K562 (cell line): Measurements from ENCODE around the gene KRT222. TPM values are rescaled to one million over a fixed set of nuclear protein-coding genes. Genes with fewer than 3 reads are reported as not detected.

ENCODE experiments used
- ATAC-seq: fragments of 200-7000 bp; cut with Tn5 transposase; 3 replicates; pipeline ENCODE4 v1.9.1; 2020; ENCODE audit warnings: moderate library complexity
- BruUV-seq: library from RNA; stranded (reverse); fragments of 400-500 nt; replicated peaks from 2 replicates; lab custom pipeline; 2021; lab: Mats Ljungman, UMichigan
- CTCF ChIA-PET: fragments of 300-600 bp; formaldehyde crosslinking; extraction: SDS; loops from one replicate; lab custom pipeline; 2021; ENCODE audit warnings: low intra/inter-chr PET ratio; lab: Yijun Ruan, JAX
- POLR2A ChIA-PET: fragments of 300-600, 350-650 bp; sonication (Branson Sonifier 250); formaldehyde crosslinking; extraction: SDS; loops from one replicate; lab custom pipeline; 2021; ENCODE audit warnings: antibody characterized with exemption, inconsistent platforms; lab: Yijun Ruan, JAX
- DNase-seq, 4 experiments: peaks; one replicate each; pipeline versions ENCODE4 v3.0.0 to v3.0.0-alpha.2; 2011 to 2018; ENCODE audit warnings: low spot score in 3 of 4, mixed read lengths in 3 of 4; ENCODE audit errors: extremely low read depth in 1 of 4
- FAIRE-seq: peaks from 2 replicates; lab custom pipeline; 2011; peaks lifted over from hg19 to GRCh38; lab: Jason Lieb, UNC
- H2AFZ ChIP-seq: 2 replicates; pipeline ENCODE4 v1.6.0; 2011; ENCODE audit warnings: low read depth, low read length, control low read depth, inconsistent platforms
- H3K27ac ChIP-seq: fragments of 200-600 bp; 3 replicates; pipeline ENCODE4 v1.8.0; 2011; ENCODE audit warnings: low read depth, mild to moderate bottlenecking, control low read depth, inconsistent platforms, low read length, moderate library complexity, mixed read lengths; ENCODE audit errors: extremely low read depth
- H3K27me3 ChIP-seq, 2 experiments: fragments of 300-600 bp in 1 of 2; 2 replicates in 1 of 2; 3 replicates in 1 of 2; pipeline versions ENCODE4 v1.6.0 to v1.8.0; 2011; ENCODE audit warnings: inconsistent platforms in 2 of 2, low read length in 2 of 2, mild to moderate bottlenecking in 1 of 2, mixed read lengths in 1 of 2, moderate library complexity in 1 of 2; ENCODE audit not compliant: control insufficient read depth in 2 of 2, insufficient read depth in 2 of 2
- H3K36me3 ChIP-seq: fragments of 300-600 bp; 3 replicates; pipeline ENCODE4 v1.8.0; 2011; ENCODE audit warnings: mild to moderate bottlenecking, low read length, inconsistent platforms; ENCODE audit not compliant: control insufficient read depth, insufficient read depth
- H3K4me1 ChIP-seq, 2 experiments: fragments of 200-600 bp in 1 of 2; replicated peaks in 1 of 2; 2 replicates in 1 of 2; 3 replicates in 1 of 2; pipeline versions ENCODE4 v1.5.1 to v1.8.0; 2011; ENCODE audit warnings: inconsistent platforms in 2 of 2, low read length in 2 of 2, mild to moderate bottlenecking in 1 of 2, mixed read lengths in 1 of 2, moderate library complexity in 1 of 2; ENCODE audit not compliant: control insufficient read depth in 2 of 2, insufficient read depth in 2 of 2
- H3K4me2 ChIP-seq: 2 replicates; pipeline ENCODE4 v1.6.1; 2011; ENCODE audit warnings: low read length, control low read depth, inconsistent platforms, mixed read lengths; ENCODE audit not compliant: insufficient read depth
- H3K4me3 ChIP-seq: fragments of 200-600 bp; sonication (generic), shearing (Covaris generic); 2 replicates; pipeline ENCODE4 v1.5.1; 2016; ENCODE audit warnings: control low read depth, inconsistent platforms
- H3K79me2 ChIP-seq: fragments of 200-600 bp; 3 replicates; pipeline ENCODE4 v1.8.0; 2011; ENCODE audit warnings: low read length, inconsistent platforms; ENCODE audit not compliant: control insufficient read depth, insufficient read depth
- H3K9ac ChIP-seq, 2 experiments: 2 replicates each; pipeline versions ENCODE4 v1.6.0 to v1.6.1; 2011; ENCODE audit warnings: low read depth in 2 of 2, low read length in 2 of 2, control low read depth in 1 of 2, inconsistent platforms in 1 of 2, mild to moderate bottlenecking in 1 of 2, mixed read lengths in 1 of 2; ENCODE audit not compliant: insufficient read depth in 1 of 2
- H3K9me1 ChIP-seq: one replicate; pipeline ENCODE4 v1.6.0; 2011; ENCODE audit warnings: inconsistent platforms, mild to moderate bottlenecking, low read length, moderate library complexity; ENCODE audit not compliant: control insufficient read depth, insufficient read depth
- H3K9me3 ChIP-seq: replicated peaks from 2 replicates; pipeline ENCODE4 v1.5.1; 2011; ENCODE audit warnings: low read depth, low read length, inconsistent platforms; ENCODE audit not compliant: control insufficient read depth, insufficient read depth
- H4K20me1 ChIP-seq: replicated peaks from 2 replicates; pipeline ENCODE4 v1.6.1; 2011; ENCODE audit warnings: low read length, inconsistent platforms, mixed read lengths; ENCODE audit not compliant: control insufficient read depth, insufficient read depth
- CREM ChIP-seq: IDR thresholded peaks from 2 replicates; pipeline ENCODE4 v1.6.1; 2014; ENCODE audit warnings: antibody characterized with exemption, low read depth
- EHMT2 ChIP-seq: fragments of 450-650 bp; IDR thresholded peaks from 2 replicates; pipeline ENCODE4 v1.6.1; 2018; ENCODE audit warnings: antibody characterized with exemption
- HMG20B ChIP-seq: fragments of 250-450 bp; sonication (Bioruptor Pico); IDR thresholded peaks from 2 replicates; pipeline ENCODE4 v1.5.0; 2021; ENCODE audit warnings: mild to moderate bottlenecking
- KDM1A ChIP-seq, 2 experiments: fragments of 450-650 bp; IDR thresholded peaks; 2 replicates each; pipeline ENCODE4 v1.6.1; 2016; ENCODE audit warnings: mild to moderate bottlenecking in 2 of 2
- NCOR1 ChIP-seq: fragments of 450-650 bp; IDR thresholded peaks from 2 replicates; pipeline ENCODE4 v1.6.1; 2016; ENCODE audit warnings: mild to moderate bottlenecking, moderate library complexity
- PRMT5 ChIP-seq: sonication (generic); formaldehyde crosslinking; IDR thresholded peaks from 2 replicates; pipeline ENCODE4 v1.5.0; 2020; ENCODE audit warnings: missing genetic modification reagents
- RAD21 ChIP-seq, 2 experiments: fragments of 250-450 bp in 1 of 2; fragments of 450-650 bp in 1 of 2; sonication (Bioruptor Pico) in 1 of 2; formaldehyde crosslinking in 1 of 2; IDR thresholded peaks in 1 of 2; conservative IDR thresholded peaks in 1 of 2; 2 replicates each; pipeline versions ENCODE4 v1.4.0 to v1.8.0; 2020 to 2022; ENCODE audit warnings: mild to moderate bottlenecking in 2 of 2, moderate library complexity in 1 of 2
- RFX5 ChIP-seq: IDR thresholded peaks from 2 replicates; pipeline ENCODE4 v1.6.1; 2011; ENCODE audit warnings: low read depth, mild to moderate bottlenecking, improper control_type of control experiment, low read length
- SPI1 ChIP-seq: IDR thresholded peaks from 2 replicates; pipeline ENCODE4 v1.6.1; 2011; ENCODE audit warnings: low read depth, low read length, control low read depth, borderline replicate concordance
- TRIM28 ChIP-seq: fragments of 450-650 bp; IDR thresholded peaks from 2 replicates; pipeline ENCODE4 v1.6.1; 2017
- ZBTB17 ChIP-seq: fragments of 450-650 bp; formaldehyde crosslinking; IDR thresholded peaks from 2 replicates; pipeline ENCODE4 v1.4.0; 2020; ENCODE audit warnings: mild to moderate bottlenecking
- ZNF695 ChIP-seq: fragments of 450-650 bp; formaldehyde crosslinking; IDR thresholded peaks from 2 replicates; pipeline ENCODE4 v1.4.0; 2020; ENCODE audit warnings: mild to moderate bottlenecking, moderate library complexity
- WGBS: fragments of 100-300 bp; shearing (Covaris generic); methylation state at CpG from one replicate; pipeline ENCODE4 v1.1.6; 2016; ENCODE audit warnings: low coverage, mixed read lengths; ENCODE audit not compliant: insufficient coverage; ENCODE audit errors: missing lambda C conversion rate; 5-methylcytosine and 5-hydroxymethylcytosine counted together
- in situ Hi-C: fragments of 300-500 bp; cut with MboI; formaldehyde crosslinking; loops from 4 replicates; pipeline ENCODE4 v1.15.0; 2018; ENCODE audit warnings: inconsistent platforms, mixed read lengths
- intact Hi-C: fragments of 100-400 bp; cut with micrococcal nuclease; formaldehyde crosslinking; loops from 2 replicates; pipeline ENCODE4 v1.14.2; 2022
- polyA plus RNA-seq, 8 experiments: library from polyadenylated mRNA; depleted of rRNA in 4 of 8; stranded (reverse) in 5 of 8; unstranded in 3 of 8; fragments of >200 nt; fragmentation: Nextera tagmentation in 2 of 8; fragmentation: Illumina TruSeq in 1 of 8; extraction: Ambion mirVana in 2 of 8; extraction: Trizol in 1 of 8; gene quantifications; 2 replicates each; pipeline versions ENCODE4 v1.2.1 to v1.2.3, GENCODE V29; 2011 to 2014; ENCODE audit warnings: inconsistent platforms in 1 of 8, missing spikeins in 1 of 8
- total RNA-seq, 7 experiments: library from RNA; depleted of rRNA in 6 of 7; stranded (reverse); fragments of >200 nt in 6 of 7; fragmentation: Illumina TruSeq in 2 of 7; extraction: Trizol in 2 of 7; gene quantifications; 2 replicates each; pipeline versions ENCODE4 v1.2.1 to v1.2.3, GENCODE V29; 2011 to 2021; ENCODE audit warnings: low replicate concordance in 1 of 7
- TF ChIP-seq, protein P1 (sequence below): fragments of 450-650 bp; formaldehyde crosslinking; IDR thresholded peaks from 2 replicates; pipeline ENCODE4 v1.4.0; 2020; ENCODE audit warnings: mild to moderate bottlenecking, moderate library complexity
- TF ChIP-seq, protein P2 (sequence below): fragments of 450-650 bp; formaldehyde crosslinking; IDR thresholded peaks from 2 replicates; pipeline ENCODE4 v1.4.0; 2022; ENCODE audit warnings: missing genetic modification characterization

The KRT222 gene
- total and polyA plus RNA-seq, 9 of the 15 experiments (the other 6 are each of a cell fraction or from before 2014, with no cell fraction given) = 0.03 to 0.11 (median 0.05) TPM; not detected in 5

DNA sequence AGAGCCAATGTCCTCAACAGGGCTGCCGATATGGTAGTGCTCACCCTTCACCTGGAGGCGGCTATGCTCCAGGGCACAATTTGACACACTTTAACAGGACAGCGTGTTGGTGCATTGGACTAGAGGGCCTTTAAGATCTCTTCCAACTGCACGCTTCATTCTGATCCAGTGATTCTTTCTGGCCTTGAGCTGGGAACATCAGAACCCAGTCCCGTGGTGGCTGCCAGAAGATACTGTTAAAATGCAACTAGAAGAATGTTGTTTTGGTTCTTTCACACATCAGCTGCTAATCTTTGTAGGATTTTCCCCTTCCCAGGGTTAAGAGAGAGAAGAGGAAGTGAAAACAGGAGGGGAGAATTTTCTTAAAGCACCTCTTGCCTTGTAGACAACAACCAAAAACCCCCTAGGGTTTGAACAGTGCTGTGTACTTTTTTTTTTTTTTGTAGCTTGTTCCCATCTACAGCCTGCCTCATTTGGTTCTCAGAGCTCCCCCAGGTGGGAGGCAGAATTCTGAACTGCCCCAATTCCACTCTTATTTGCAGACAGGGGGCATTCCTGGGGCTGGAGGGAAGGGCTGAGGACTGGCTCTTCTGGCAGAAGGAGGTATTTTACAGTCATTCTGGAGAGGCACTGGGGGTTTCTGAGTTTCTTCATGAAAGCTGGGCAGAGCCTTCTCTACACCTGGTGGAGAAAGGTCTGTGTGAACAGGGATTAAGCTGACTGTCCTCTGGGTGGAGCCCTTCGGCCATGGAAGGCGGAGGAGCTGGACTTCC, 49.7 kb downstream of the KRT222 start (continued):
- TF ChIP-seq ZBTB17 (CRISPR knock-in tag) (0 out of 2 replicates have a peak, but pooled peaks have one; percentile 61), RAD21 (CRISPR knock-in tag; conservative IDR thresholded peaks at IDR 0.05 in 1 of 2, IDR thresholded peaks at IDR 0.05 in 1 of 2) (peak; percentile 56 to 82), SPI1 (0 out of 2 replicates have a peak, but pooled peaks have one; percentile 19), NCOR1 (no peak), TRIM28 (no peak)
- TF ChIP-seq, all 486 proteins: peak for 9

DNA sequence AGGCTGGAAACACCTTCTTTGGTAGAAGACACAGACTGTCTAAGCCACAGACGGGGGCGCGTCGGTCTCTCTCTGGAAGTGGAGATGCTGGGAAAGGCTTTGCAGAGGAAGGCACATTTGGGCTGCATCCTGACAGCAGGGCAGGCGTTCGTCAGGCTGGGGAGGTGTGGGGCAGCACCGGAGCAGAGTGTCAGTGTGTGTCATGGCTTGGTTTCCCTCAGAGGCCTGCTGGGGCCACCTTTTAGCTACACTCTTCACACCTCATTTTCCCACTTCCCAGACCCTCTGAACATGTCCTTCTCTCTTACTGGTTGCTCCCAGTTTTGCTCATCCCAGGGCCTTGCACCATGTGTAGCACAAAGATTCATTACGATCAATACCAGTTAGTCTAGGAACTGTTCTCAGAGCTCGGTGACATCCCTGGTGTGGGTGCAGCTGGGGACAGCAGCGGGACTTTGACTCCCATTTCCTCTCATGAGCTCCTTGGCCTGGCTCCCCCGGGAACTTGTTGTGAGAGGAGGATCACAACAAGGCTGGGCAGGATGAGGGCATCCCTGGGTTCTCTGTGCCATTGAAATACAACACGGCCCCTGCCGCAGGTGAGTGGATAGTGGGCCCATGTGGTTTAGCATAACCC, 50.4 kb downstream of the KRT222 start:
- ATAC-seq (no peak), FAIRE-seq (no peak), DNase-seq (no peak)
- no peaks in the 10 kb centered on the region for H3K4me1 ChIP-seq
- no peak overlapping the region for H3K4me3 ChIP-seq
- H3K27ac ChIP-seq = no peak overlapping the region
- H2AFZ ChIP-seq = no peak overlapping the region
- intact Hi-C loops (loop anchor here (1.0 to 10.0 kb wide), 3 partner anchors 177 to 1048 kb away; no protein-coding TSS in a partner anchor), in situ Hi-C loops (loop anchor here (5.0 to 25.0 kb wide), 2 partner anchors 178 to 1048 kb away; no protein-coding TSS in a partner anchor)
- no peak for TF ChIP-seq CREM
- TF ChIP-seq, protein P1, sequence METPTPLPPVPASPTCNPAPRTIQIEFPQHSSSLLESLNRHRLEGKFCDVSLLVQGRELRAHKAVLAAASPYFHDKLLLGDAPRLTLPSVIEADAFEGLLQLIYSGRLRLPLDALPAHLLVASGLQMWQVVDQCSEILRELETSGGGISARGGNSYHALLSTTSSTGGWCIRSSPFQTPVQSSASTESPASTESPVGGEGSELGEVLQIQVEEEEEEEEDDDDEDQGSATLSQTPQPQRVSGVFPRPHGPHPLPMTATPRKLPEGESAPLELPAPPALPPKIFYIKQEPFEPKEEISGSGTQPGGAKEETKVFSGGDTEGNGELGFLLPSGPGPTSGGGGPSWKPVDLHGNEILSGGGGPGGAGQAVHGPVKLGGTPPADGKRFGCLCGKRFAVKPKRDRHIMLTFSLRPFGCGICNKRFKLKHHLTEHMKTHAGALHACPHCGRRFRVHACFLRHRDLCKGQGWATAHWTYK = no peak
- TF ChIP-seq PRMT5 (CRISPR knock-in tag) = no peak
- TF ChIP-seq ZNF695 = no peak
- TF ChIP-seq RFX5 = no peak
- no peak for TF ChIP-seq HMG20B (CRISPR knock-in tag)
- TF ChIP-seq KDM1A (IDR thresholded peaks at IDR 0.05) = no peak
- TF ChIP-seq, protein P2, sequence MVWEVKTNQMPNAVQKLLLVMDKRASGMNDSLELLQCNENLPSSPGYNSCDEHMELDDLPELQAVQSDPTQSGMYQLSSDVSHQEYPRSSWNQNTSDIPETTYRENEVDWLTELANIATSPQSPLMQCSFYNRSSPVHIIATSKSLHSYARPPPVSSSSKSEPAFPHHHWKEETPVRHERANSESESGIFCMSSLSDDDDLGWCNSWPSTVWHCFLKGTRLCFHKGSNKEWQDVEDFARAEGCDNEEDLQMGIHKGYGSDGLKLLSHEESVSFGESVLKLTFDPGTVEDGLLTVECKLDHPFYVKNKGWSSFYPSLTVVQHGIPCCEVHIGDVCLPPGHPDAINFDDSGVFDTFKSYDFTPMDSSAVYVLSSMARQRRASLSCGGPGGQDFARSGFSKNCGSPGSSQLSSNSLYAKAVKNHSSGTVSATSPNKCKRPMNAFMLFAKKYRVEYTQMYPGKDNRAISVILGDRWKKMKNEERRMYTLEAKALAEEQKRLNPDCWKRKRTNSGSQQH (CRISPR knock-in tag) = no peak
- no peak for TF ChIP-seq EHMT2
- ChIA-PET POLR2A (interaction anchor here (1.2 to 3.5 kb wide), 3 partner anchors 10 to 204 kb away, joined by 4 to 19 read pairs (median 7); no protein-coding TSS in a partner anchor), CTCF (interaction anchor here (0.6 to 1.5 kb wide), 2 partner anchors 256 to 655 kb away, joined by 3 to 6 read pairs; no protein-coding TSS in a partner anchor)
- WGBS = 11% methylated on average over 13 of the region's 13 CpGs
- no peaks in the 10 kb centered on the region for H3K9me3 ChIP-seq
- no TSS peak for BruUV-seq
- H3K9ac ChIP-seq = no peak overlapping the region
- H4K20me1 ChIP-seq = no peaks in the 10 kb centered on the region
- no peaks in the 10 kb centered on the region for H3K36me3 ChIP-seq
- H3K27me3 ChIP-seq = peaks cover 11 to 55% of the 10 kb centered on the region in 2 experiments
- no peaks in the 10 kb centered on the region for H3K9me1 ChIP-seq
- H3K79me2 ChIP-seq = no peaks in the 10 kb centered on the region
- H3K4me2 ChIP-seq = no peak overlapping the region
